Urinary bladder (tissue), 4 donors: ENCODE data around the gene KCNE1. TPM values are rescaled to one million over a fixed set of nuclear protein-coding genes. Genes with fewer than 3 reads are reported as not detected.
"Not testable (repeated sequence)": the region's sequence is repeated elsewhere in the genome, so short reads cannot be mapped to it uniquely, and the experiment has no call there.

Experiments used
- DNase-seq: peaks from one replicate; pipeline ENCODE4 v3.0.0-alpha.2; 2015; ENCODE audit errors: extremely low spot score
- H3K27ac ChIP-seq: one replicate; pipeline ENCODE4 v1.5.1; 2013; ENCODE audit warnings: low read depth, mild to moderate bottlenecking, moderate library complexity
- H3K36me3 ChIP-seq: one replicate; pipeline ENCODE4 v1.6.1; 2013; ENCODE audit warnings: mild to moderate bottlenecking, moderate library complexity; ENCODE audit not compliant: insufficient read depth
- H3K4me1 ChIP-seq: one replicate; pipeline ENCODE4 v1.6.1; 2013; ENCODE audit warnings: mild to moderate bottlenecking, moderate library complexity; ENCODE audit not compliant: insufficient read depth
- H3K4me3 ChIP-seq: one replicate; pipeline ENCODE4 v1.5.1; 2013; ENCODE audit warnings: low read depth, low read length
- WGBS: extraction: QIAGEN DNeasy Blood & Tissue Kit; methylation state at CpG from one replicate; pipeline ENCODE4 v1.1.7; 2013; 5-methylcytosine and 5-hydroxymethylcytosine counted together
- polyA plus RNA-seq: library from polyadenylated mRNA; stranded (reverse); fragments of 200-250 nt; gene quantifications from one replicate; pipeline ENCODE4 v1.2.3, GENCODE V29; 2013
- total RNA-seq: library from RNA; depleted of rRNA; stranded (reverse); fragments of >200 nt; gene quantifications from one replicate; pipeline ENCODE4 v1.2.3, GENCODE V29; 2014
- donor health status: healthy with polysubstance abuse.
- donor health status: healthy.

The KCNE1 gene
- total and polyA plus RNA-seq, 2 donors: 0.11 to 0.48 TPM

- not testable (repeated sequence) for DNase-seq, H3K4me3 ChIP-seq, H3K27ac ChIP-seq, H3K4me1 ChIP-seq, H3K36me3 ChIP-seq
- no CpG with 5 or more reads among the region's 36 CpGs for WGBS
Observed at GRCh38 chr21:34459426-34459825, 52.6 kb downstream of the KCNE1 start.

GRCh38 chr21:34458266-34458665 is 53.7 kb downstream of the KCNE1 start:
- not testable (repeated sequence) for DNase-seq, H3K36me3 ChIP-seq, H3K4me1 ChIP-seq, H3K27ac ChIP-seq, H3K4me3 ChIP-seq
- no CpG with 5 or more reads among the region's 7 CpGs for WGBS

- not testable (repeated sequence) for H3K27ac ChIP-seq, DNase-seq, H3K4me3 ChIP-seq, H3K36me3 ChIP-seq, H3K4me1 ChIP-seq
- WGBS: no CpG with 5 or more reads among the region's 6 CpGs
Observed at GRCh38 chr21:34456180-34456579, 55.8 kb downstream of the KCNE1 start.

- H3K4me3 ChIP-seq, H3K27ac ChIP-seq, H3K4me1 ChIP-seq, DNase-seq, H3K36me3 ChIP-seq: not testable (repeated sequence)
- no CpG with 5 or more reads among the region's 10 CpGs for WGBS
Observed at GRCh38 chr21:34455628-34456027, 56.4 kb downstream of the KCNE1 start.

- not testable (repeated sequence) for H3K4me3 ChIP-seq, H3K27ac ChIP-seq, DNase-seq, H3K36me3 ChIP-seq, H3K4me1 ChIP-seq
- no CpG with 5 or more reads among the region's 8 CpGs for WGBS
Observed at GRCh38 chr21:34447018-34447417, 65.0 kb downstream of the KCNE1 start.

GRCh38 chr21:34443486-34443885 is 68.5 kb downstream of the KCNE1 start:
- not testable (repeated sequence) for H3K27ac ChIP-seq, H3K4me3 ChIP-seq, DNase-seq, H3K4me1 ChIP-seq, H3K36me3 ChIP-seq
- no CpG with 5 or more reads among the region's 4 CpGs for WGBS

GRCh38 chr21:34429710-34430109 is 82.3 kb downstream of the KCNE1 start:
- no CpG with 5 or more reads among the region's 5 CpGs for WGBS
- not testable (repeated sequence) for H3K36me3 ChIP-seq, H3K4me1 ChIP-seq, H3K4me3 ChIP-seq, DNase-seq, H3K27ac ChIP-seq

- not testable (repeated sequence) for H3K4me1 ChIP-seq, H3K36me3 ChIP-seq, DNase-seq, H3K4me3 ChIP-seq, H3K27ac ChIP-seq
- no CpG with 5 or more reads among the region's 6 CpGs for WGBS
Observed at GRCh38 chr21:34428441-34428840, 83.6 kb downstream of the KCNE1 start.

- not testable (repeated sequence) for H3K4me1 ChIP-seq, H3K36me3 ChIP-seq, H3K27ac ChIP-seq, DNase-seq, H3K4me3 ChIP-seq
- no CpG with 5 or more reads among the region's 8 CpGs for WGBS
Observed at GRCh38 chr21:34427339-34427738, 84.7 kb downstream of the KCNE1 start.

GRCh38 chr21:34423805-34424204 is 88.2 kb downstream of the KCNE1 start, which contains the start of gene SMIM34:
Gene SMIM34 (minus strand): TSS chr21:34423951. CDS start chr21:34423839, 112 bp downstream.
- H3K27ac ChIP-seq, H3K4me1 ChIP-seq, H3K36me3 ChIP-seq, H3K4me3 ChIP-seq, DNase-seq: not testable (repeated sequence)
- WGBS: no CpG with 5 or more reads among the region's 4 CpGs

GRCh38 chr21:34417448-34418077 is 94.4 kb downstream of the KCNE1 start:
- WGBS: no CpG with 5 or more reads among the region's 5 CpGs
- not testable (repeated sequence) for H3K27ac ChIP-seq, H3K4me1 ChIP-seq, H3K4me3 ChIP-seq, DNase-seq, H3K36me3 ChIP-seq

- not testable (repeated sequence) for H3K4me3 ChIP-seq, H3K27ac ChIP-seq, H3K4me1 ChIP-seq, DNase-seq, H3K36me3 ChIP-seq
- whole genome bisulfite sequencing: no CpG with 5 or more reads among the region's 9 CpGs
Observed at GRCh38 chr21:34407294-34407693, 104.7 kb downstream of the KCNE1 start.

- not testable (repeated sequence) for H3K27ac ChIP-seq, H3K4me3 ChIP-seq, H3K36me3 ChIP-seq, H3K4me1 ChIP-seq, DNase-seq
- no CpG with 5 or more reads among the region's 2 CpGs for WGBS
Observed at GRCh38 chr21:34406676-34407075, 105.3 kb downstream of the KCNE1 start.

GRCh38 chr21:34406102-34406501 is 105.9 kb downstream of the KCNE1 start:
- not testable (repeated sequence) for H3K4me1 ChIP-seq, DNase-seq, H3K4me3 ChIP-seq, H3K36me3 ChIP-seq, H3K27ac ChIP-seq
- WGBS: no CpG with 5 or more reads among the region's 6 CpGs

- H3K4me3 ChIP-seq, DNase-seq, H3K4me1 ChIP-seq, H3K27ac ChIP-seq, H3K36me3 ChIP-seq: not testable (repeated sequence)
- no CpG with 5 or more reads among the region's 2 CpGs for WGBS
Observed at GRCh38 chr21:34405686-34406085, 106.3 kb downstream of the KCNE1 start.
